A549 (cell line): ENCODE results near the gene EPS8L3. TPM values are rescaled to one million over a fixed set of nuclear protein-coding genes. Genes with fewer than 3 reads are reported as not detected.

Experiments
- ATAC-seq, 2 experiments: fragments of 200-7000 bp in 1 of 2; fragments of >200 bp in 1 of 2; cut with Nextera tagmentation in 1 of 2; cut with Tn5 transposase in 1 of 2; 3 replicates each; pipeline versions ENCODE4 v1.8.0 to v1.9.1; 2018 to 2020; ENCODE audit warnings: mild to moderate bottlenecking in 1 of 2, moderate library complexity in 1 of 2
- CTCF ChIA-PET: fragments of 300-600 bp; sonication (Branson Sonifier 250); formaldehyde crosslinking; extraction: SDS; loops from one replicate; lab custom pipeline; 2021; ENCODE audit warnings: antibody characterized with exemption, inconsistent platforms; lab: Yijun Ruan, JAX
- POLR2A ChIA-PET: fragments of 350-600 bp; formaldehyde crosslinking; extraction: SDS; loops from one replicate; lab custom pipeline; 2021; ENCODE audit warnings: antibody characterized with exemption, inconsistent platforms; lab: Yijun Ruan, JAX
- DNase-seq, 2 experiments: peaks; one replicate each; pipeline versions ENCODE4 v3.0.0 to v3.0.0-alpha.2; 2011 to 2016; ENCODE audit warnings: low read depth in 1 of 2, low spot score in 1 of 2
- FAIRE-seq: peaks from 2 replicates; lab custom pipeline; 2011; peaks lifted over from hg19 to GRCh38; lab: Jason Lieb, UNC
- H3K27ac ChIP-seq, 2 experiments: fragments of >200 bp; sonication (Bioruptor Twin); formaldehyde crosslinking; 3 replicates each; pipeline ENCODE4 v1.5.1; 2016 to 2017
- H3K4me1 ChIP-seq: fragments of >200 bp; sonication (Bioruptor Twin); formaldehyde crosslinking; 3 replicates; pipeline ENCODE4 v1.6.1; 2016
- H3K4me2 ChIP-seq: fragments of >200 bp; sonication (Bioruptor Twin); formaldehyde crosslinking; 3 replicates; pipeline ENCODE4 v1.6.1; 2016
- H3K4me3 ChIP-seq: fragments of >200 bp; sonication (Bioruptor Twin); formaldehyde crosslinking; 3 replicates; pipeline ENCODE4 v1.5.1; 2016
- H3K9me3 ChIP-seq: fragments of >200 bp; sonication (Bioruptor Twin); formaldehyde crosslinking; 3 replicates; pipeline ENCODE4 v1.6.1; 2016
- ATOH8 ChIP-seq: fragments of 250-450 bp; sonication (Bioruptor Pico); IDR thresholded peaks from 2 replicates; pipeline ENCODE4 v1.5.0; 2020; ENCODE audit warnings: low read depth, mild to moderate bottlenecking, moderate library complexity
- BHLHE40 ChIP-seq: IDR thresholded peaks from 2 replicates; pipeline ENCODE4 v1.6.1; 2012; ENCODE audit warnings: low read depth, low read length, inconsistent platforms
- CHD2 ChIP-seq: fragments of 150-350 bp; IDR thresholded peaks from 2 replicates; pipeline ENCODE4 v1.6.1; 2014; ENCODE audit warnings: low read length; ENCODE audit not compliant: partially characterized antibody
- CHD4 ChIP-seq: fragments of 200-600 bp; sonication (generic); IDR thresholded peaks from 2 replicates; pipeline ENCODE4 v1.6.1; 2016; ENCODE audit warnings: antibody characterized with exemption, mild to moderate bottlenecking, borderline replicate concordance
- CTCF ChIP-seq: fragments of >200 bp; sonication (Bioruptor Twin); formaldehyde crosslinking; IDR thresholded peaks from 3 replicates; pipeline ENCODE4 v1.5.1; 2016
- EHMT2 ChIP-seq: fragments of 200-600 bp; sonication (generic); IDR thresholded peaks from 2 replicates; pipeline ENCODE4 v1.6.1; 2016; ENCODE audit warnings: antibody characterized with exemption, low read depth, mild to moderate bottlenecking, moderate library complexity
- GATA3 ChIP-seq: IDR thresholded peaks from 2 replicates; pipeline ENCODE4 v1.6.1; 2012; ENCODE audit warnings: borderline replicate concordance
- HMGXB4 ChIP-seq: fragments of 250-450 bp; sonication (Bioruptor Pico); IDR thresholded peaks from 2 replicates; pipeline ENCODE4 v1.5.0; 2021; ENCODE audit warnings: mild to moderate bottlenecking, moderate library complexity, borderline replicate concordance
- HOXB13 ChIP-seq: fragments of 250-450 bp; sonication (Bioruptor Pico); IDR thresholded peaks from 2 replicates; pipeline ENCODE4 v1.5.0; 2020; ENCODE audit warnings: low read depth, mild to moderate bottlenecking, moderate library complexity
- HOXB5 ChIP-seq: fragments of 250-450 bp; sonication (Bioruptor Pico); IDR thresholded peaks from 2 replicates; pipeline ENCODE4 v1.5.0; 2020; ENCODE audit warnings: mild to moderate bottlenecking, moderate library complexity
- JUNB ChIP-seq: fragments of >200 bp; sonication (Bioruptor Twin); formaldehyde crosslinking; IDR thresholded peaks from 2 replicates; pipeline ENCODE4 v1.6.1; 2016
- MAZ ChIP-seq: fragments of 150-350 bp; IDR thresholded peaks from 2 replicates; pipeline ENCODE4 v1.6.1; 2014; ENCODE audit warnings: antibody characterized with exemption, low read depth, low read length, borderline replicate concordance
- NFE2L2 ChIP-seq: fragments of 150-350 bp; conservative IDR thresholded peaks from 2 replicates; pipeline ENCODE4 v1.6.1; 2014; ENCODE audit warnings: low read length
- PBX3 ChIP-seq: IDR thresholded peaks from 2 replicates; pipeline ENCODE4 v1.6.1; 2012
- POLR2A ChIP-seq: IDR thresholded peaks from 2 replicates; pipeline ENCODE4 v1.6.1; 2012; ENCODE audit warnings: mild to moderate bottlenecking, low read length
- RFX5 ChIP-seq: fragments of 450-650 bp; IDR thresholded peaks from 2 replicates; pipeline ENCODE4 v1.7.1; 2014; ENCODE audit warnings: antibody characterized with exemption, mild to moderate bottlenecking, moderate library complexity
- SREBF2 ChIP-seq: fragments of 450-650 bp; IDR thresholded peaks from 2 replicates; pipeline ENCODE4 v1.6.1; 2014; ENCODE audit warnings: mild to moderate bottlenecking, moderate library complexity
- TP53 ChIP-seq: fragments of 250-450 bp; sonication (Bioruptor Pico); IDR thresholded peaks from 2 replicates; pipeline ENCODE4 v1.5.0; 2021; ENCODE audit warnings: mild to moderate bottlenecking, moderate library complexity
- USF2 ChIP-seq: fragments of 450-650 bp; IDR thresholded peaks from 2 replicates; pipeline ENCODE4 v1.6.1; 2014; ENCODE audit warnings: antibody characterized with exemption
- ZFP36 ChIP-seq: fragments of 450-650 bp; IDR thresholded peaks from 2 replicates; pipeline ENCODE4 v1.6.1; 2014; ENCODE audit warnings: borderline replicate concordance; ENCODE audit not compliant: partially characterized antibody
- WGBS: methylation state at CpG from one replicate; pipeline ENCODE4 v1.1.6; 2017; ENCODE audit errors: missing lambda C conversion rate; 5-methylcytosine and 5-hydroxymethylcytosine counted together
- polyA plus RNA-seq, 4 experiments: library from polyadenylated mRNA; depleted of rRNA in 3 of 4; stranded (reverse); fragments of >200 nt; fragmentation: RNase III in 1 of 4; extraction: RNeasy Plus Mini Kit Qiagen cat#74134 plus additional on column Dnase treatment in 1 of 4; gene quantifications; 2 replicates in 3 of 4; 3 replicates in 1 of 4; pipeline ENCODE4 v1.2.3, GENCODE V29; 2011 to 2017

EPS8L3 gene
- polyA plus RNA-seq, 2 of the 4 experiments (the other 2 are of a cell fraction), result 3.3 to 5.1 TPM

GRCh38 chr1:109794319-109795132 is 30.8 kb upstream of the EPS8L3 start:
- FAIRE-seq, result no peak
- Histone ChIP-seq H3K9me3 (no peaks in the 10 kb centered on the region), H3K4me3 (no peak overlapping the region), H3K4me1 (peaks cover 56% of the 10 kb centered on the region), H3K27ac (peak overlapping the region; percentile 29 to 98), H3K4me2 (no peak overlapping the region)
- no peak for DNase-seq
- 89% methylated on average over 18 of the region's 19 CpGs for WGBS
- POLR2A ChIA-PET, result no interaction called here
- CTCF ChIA-PET, result interaction anchor here (1.6 to 28.1 kb wide), 4 partner anchors 12 to 186 kb away, joined by 4 to 969 read pairs (median 92); partner anchors contain the start of gene AHCYL1
- no peak for TF ChIP-seq HMGXB4 (CRISPR knock-in tag)
- no peak for TF ChIP-seq HOXB13
- TF ChIP-seq CTCF, result no peak
- no peak for TF ChIP-seq RFX5
- no peak for TF ChIP-seq POLR2A
- no peak for TF ChIP-seq USF2
- TF ChIP-seq TP53 (CRISPR knock-in tag), result no peak
- TF ChIP-seq PBX3, result no peak
- no peak for TF ChIP-seq MAZ
- no peak for TF ChIP-seq JUNB
- TF ChIP-seq SREBF2, result no peak
- no peak for TF ChIP-seq EHMT2
- TF ChIP-seq NFE2L2, result no peak
- TF ChIP-seq CHD2, result no peak
- no peak for TF ChIP-seq HOXB5 (CRISPR knock-in tag)
- TF ChIP-seq ATOH8, result no peak
- no peak for TF ChIP-seq GATA3
- no peak for TF ChIP-seq CHD4
- no peak for TF ChIP-seq BHLHE40
- no peak for TF ChIP-seq ZFP36
- no peak for ATAC-seq
